Measurements from ENCODE around the gene MN1. TPM values are rescaled to one million over a fixed set of nuclear protein-coding genes. Genes with fewer than 3 reads are reported as not detected.

The MN1 gene
- total and polyA plus RNA-seq, 2 of the 8 experiments (the other 6 are each of a cell fraction or from before 2014, with no cell fraction given) = 3.1 to 4.9 TPM

GRCh38 chr22:27745154-27745553, 56.4 kb downstream of the MN1 start (continued):
- no peak for TF ChIP-seq ATF2 (IDR thresholded peaks at IDR 0.05; ENCODE audit: low read length)
- TF ChIP-seq JUN (IDR thresholded peaks at IDR 0.05; ENCODE audit: low read depth, low read length) = no peak
- TF ChIP-seq KDM5A (IDR thresholded peaks at IDR 0.05; ENCODE audit: low read length) = no peak
- TF ChIP-seq CHD7 (IDR thresholded peaks at IDR 0.05; ENCODE audit: insufficient replicate concordance, low read length) = no peak
- TF ChIP-seq CTCF (IDR thresholded peaks at IDR 0.05; ENCODE audit: control extremely low read depth in 1 of 3, insufficient read depth in 1 of 3, low read depth in 1 of 3, low read length in 3 of 3) = no peak
- no peak for TF ChIP-seq SP2 (IDR thresholded peaks at IDR 0.05; ENCODE audit: low read length)
- no peak for TF ChIP-seq ASH2L (IDR thresholded peaks at IDR 0.05; ENCODE audit: low read length)
- no peak for TF ChIP-seq CBX8 (IDR thresholded peaks at IDR 0.05; ENCODE audit: borderline replicate concordance, low read depth, low read length)
